HEK293 (cell line): ENCODE data around the gene PCF11.

ENCODE experiments used
- PRDM1 ChIP-seq: fragments of 450-650 bp; formaldehyde crosslinking; IDR thresholded peaks from 2 replicates; pipeline ENCODE4; 2016; ENCODE audit warnings: missing biosample characterization, missing genetic modification characterization
- SP2 ChIP-seq: fragments of 450-650 bp; formaldehyde crosslinking; IDR thresholded peaks from 2 replicates; pipeline ENCODE4 v1.5.1; 2016; ENCODE audit warnings: missing biosample characterization, missing genetic modification characterization
- YY1 ChIP-seq: fragments of 450-650 bp; formaldehyde crosslinking; IDR thresholded peaks from 2 replicates; pipeline ENCODE4 v1.5.1; 2018; ENCODE audit warnings: missing biosample characterization, missing genetic modification characterization
- ZBTB1 ChIP-seq: fragments of 450-650 bp; formaldehyde crosslinking; IDR thresholded peaks from 2 replicates; pipeline ENCODE4 v1.5.1; 2016; ENCODE audit warnings: missing biosample characterization, missing genetic modification characterization
- ZBTB8A ChIP-seq: fragments of 450-650 bp; formaldehyde crosslinking; IDR thresholded peaks from 2 replicates; pipeline ENCODE4 v1.5.1; 2016; ENCODE audit warnings: missing biosample characterization, missing genetic modification characterization
- ZEB2 ChIP-seq: fragments of 450-650 bp; formaldehyde crosslinking; IDR thresholded peaks from 2 replicates; pipeline ENCODE4 v1.5.1; 2016; ENCODE audit warnings: missing biosample characterization, missing genetic modification characterization
- ZNF121 ChIP-seq: fragments of 450-650 bp; formaldehyde crosslinking; IDR thresholded peaks from 2 replicates; pipeline ENCODE4 v1.5.1; 2016; ENCODE audit warnings: missing biosample characterization, missing genetic modification characterization
- ZNF2 ChIP-seq: fragments of 450-650 bp; formaldehyde crosslinking; IDR thresholded peaks from 2 replicates; pipeline ENCODE4 v1.5.1; 2016; ENCODE audit warnings: missing biosample characterization, missing genetic modification characterization
- ZNF266 ChIP-seq: fragments of 450-650 bp; formaldehyde crosslinking; IDR thresholded peaks from 2 replicates; pipeline ENCODE4 v1.5.1; 2016; ENCODE audit warnings: missing biosample characterization, missing genetic modification characterization, low read depth
- ZNF76 ChIP-seq: fragments of 450-650 bp; formaldehyde crosslinking; IDR thresholded peaks from 2 replicates; pipeline ENCODE4; 2016; ENCODE audit warnings: low read depth, missing biosample characterization, missing genetic modification characterization, borderline replicate concordance
- TF ChIP-seq, protein P1 (sequence below): fragments of 450-650 bp; formaldehyde crosslinking; IDR thresholded peaks from 2 replicates; pipeline ENCODE4 v1.5.1; 2016; ENCODE audit warnings: missing biosample characterization, missing genetic modification characterization
- TF ChIP-seq, protein P2 (sequence below): fragments of 450-650 bp; formaldehyde crosslinking; IDR thresholded peaks from 2 replicates; pipeline ENCODE4 v1.5.1; 2016; ENCODE audit warnings: missing biosample characterization, missing genetic modification characterization

DNA sequence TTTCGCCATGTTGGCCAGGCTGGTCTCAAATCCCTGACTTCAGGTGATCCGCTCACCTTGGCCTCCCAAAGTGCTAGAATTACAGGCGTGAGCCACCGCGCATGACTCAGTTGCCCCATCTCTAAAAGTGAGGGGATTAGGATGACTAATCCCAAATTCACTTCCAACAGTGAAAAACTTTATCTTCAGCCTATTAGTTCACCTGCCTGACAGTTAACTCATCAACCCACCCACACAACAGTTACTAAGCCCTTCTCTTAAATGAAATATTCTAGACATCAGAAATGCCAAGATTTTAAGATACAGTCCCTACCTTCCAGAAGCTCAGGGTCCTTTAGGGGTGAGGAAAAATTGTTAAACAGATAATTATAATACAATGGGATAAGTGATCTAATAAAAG, 34.6 kb downstream of the PCF11 start:
- TF ChIP-seq ZNF76 (tag by site-specific recombination), result no peak
- TF ChIP-seq ZBTB8A (tag by site-specific recombination), result no peak
- TF ChIP-seq ZBTB1 (tag by site-specific recombination), result no peak
- TF ChIP-seq, protein P1, sequence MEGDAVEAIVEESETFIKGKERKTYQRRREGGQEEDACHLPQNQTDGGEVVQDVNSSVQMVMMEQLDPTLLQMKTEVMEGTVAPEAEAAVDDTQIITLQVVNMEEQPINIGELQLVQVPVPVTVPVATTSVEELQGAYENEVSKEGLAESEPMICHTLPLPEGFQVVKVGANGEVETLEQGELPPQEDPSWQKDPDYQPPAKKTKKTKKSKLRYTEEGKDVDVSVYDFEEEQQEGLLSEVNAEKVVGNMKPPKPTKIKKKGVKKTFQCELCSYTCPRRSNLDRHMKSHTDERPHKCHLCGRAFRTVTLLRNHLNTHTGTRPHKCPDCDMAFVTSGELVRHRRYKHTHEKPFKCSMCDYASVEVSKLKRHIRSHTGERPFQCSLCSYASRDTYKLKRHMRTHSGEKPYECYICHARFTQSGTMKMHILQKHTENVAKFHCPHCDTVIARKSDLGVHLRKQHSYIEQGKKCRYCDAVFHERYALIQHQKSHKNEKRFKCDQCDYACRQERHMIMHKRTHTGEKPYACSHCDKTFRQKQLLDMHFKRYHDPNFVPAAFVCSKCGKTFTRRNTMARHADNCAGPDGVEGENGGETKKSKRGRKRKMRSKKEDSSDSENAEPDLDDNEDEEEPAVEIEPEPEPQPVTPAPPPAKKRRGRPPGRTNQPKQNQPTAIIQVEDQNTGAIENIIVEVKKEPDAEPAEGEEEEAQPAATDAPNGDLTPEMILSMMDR (tag by site-specific recombination), result no peak
- TF ChIP-seq, protein P2, sequence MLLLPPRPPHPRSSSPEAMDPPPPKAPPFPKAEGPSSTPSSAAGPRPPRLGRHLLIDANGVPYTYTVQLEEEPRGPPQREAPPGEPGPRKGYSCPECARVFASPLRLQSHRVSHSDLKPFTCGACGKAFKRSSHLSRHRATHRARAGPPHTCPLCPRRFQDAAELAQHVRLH, result no peak
- TF ChIP-seq ZNF121 (tag by site-specific recombination), result no peak
- TF ChIP-seq YY1 (tag by site-specific recombination), result no peak
- no peak for TF ChIP-seq SP2 (tag by site-specific recombination)
- no peak for TF ChIP-seq ZEB2 (tag by site-specific recombination)
- TF ChIP-seq PRDM1, result no peak
- no peak for TF ChIP-seq ZNF2 (tag by site-specific recombination)
- TF ChIP-seq ZNF266, result no peak
